Measurements from ENCODE around the gene C1orf226.

C1orf226 gene

GRCh38 chr1:162372159-162373071 is 9.1 kb upstream of the C1orf226 start:
- Histone ChIP-seq H3K9ac (no peak overlapping the region), H3K4me2 (peak overlapping the region; percentile 22), H4K20me1 (no peaks in the 10 kb centered on the region), H3K4me1 (peaks cover 19% of the 10 kb centered on the region), H3K4me3 (no peak overlapping the region), H3K27me3 (no peaks in the 10 kb centered on the region), H3K9me3 (no peaks in the 10 kb centered on the region), H3K36me3 (no peaks in the 10 kb centered on the region), H3K27ac (no peak overlapping the region)
- no peak for TF ChIP-seq Cebpa-rat (IDR thresholded peaks at IDR 0.05)

DNA sequence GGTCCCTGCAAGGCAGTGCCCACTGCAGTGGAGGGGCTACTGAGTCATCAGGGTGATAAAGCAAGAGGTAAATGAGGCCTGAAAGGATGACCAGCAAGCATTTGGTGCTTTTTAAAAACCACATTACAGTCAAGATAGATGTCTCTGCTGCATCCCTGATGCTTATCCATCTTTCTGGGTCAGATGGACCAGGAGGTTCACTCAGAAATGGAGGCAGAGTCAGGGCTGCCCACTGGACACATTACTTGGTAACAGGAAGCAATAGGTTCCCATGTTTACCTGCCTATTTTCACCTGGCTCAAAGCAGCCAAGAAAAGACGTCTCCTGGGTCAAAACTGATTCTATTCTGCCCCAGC is 8.5 kb upstream of the C1orf226 start:
- no peak overlapping the region for H3K9ac ChIP-seq
- H3K4me2 ChIP-seq = no peak overlapping the region; the same call in 1 of the 2 replicates
- no peak for TF ChIP-seq Cebpa-rat (IDR thresholded peaks at IDR 0.05)
- H3K4me3 ChIP-seq = no peak overlapping the region
- no peaks in the 10 kb centered on the region for H3K9me3 ChIP-seq
- H3K36me3 ChIP-seq = no peaks in the 10 kb centered on the region
- H3K27ac ChIP-seq = no peak overlapping the region
- H3K27me3 ChIP-seq = no peaks in the 10 kb centered on the region
- H3K4me1 ChIP-seq = peaks cover 19% of the 10 kb centered on the region
- no peaks in the 10 kb centered on the region for H4K20me1 ChIP-seq

DNA sequence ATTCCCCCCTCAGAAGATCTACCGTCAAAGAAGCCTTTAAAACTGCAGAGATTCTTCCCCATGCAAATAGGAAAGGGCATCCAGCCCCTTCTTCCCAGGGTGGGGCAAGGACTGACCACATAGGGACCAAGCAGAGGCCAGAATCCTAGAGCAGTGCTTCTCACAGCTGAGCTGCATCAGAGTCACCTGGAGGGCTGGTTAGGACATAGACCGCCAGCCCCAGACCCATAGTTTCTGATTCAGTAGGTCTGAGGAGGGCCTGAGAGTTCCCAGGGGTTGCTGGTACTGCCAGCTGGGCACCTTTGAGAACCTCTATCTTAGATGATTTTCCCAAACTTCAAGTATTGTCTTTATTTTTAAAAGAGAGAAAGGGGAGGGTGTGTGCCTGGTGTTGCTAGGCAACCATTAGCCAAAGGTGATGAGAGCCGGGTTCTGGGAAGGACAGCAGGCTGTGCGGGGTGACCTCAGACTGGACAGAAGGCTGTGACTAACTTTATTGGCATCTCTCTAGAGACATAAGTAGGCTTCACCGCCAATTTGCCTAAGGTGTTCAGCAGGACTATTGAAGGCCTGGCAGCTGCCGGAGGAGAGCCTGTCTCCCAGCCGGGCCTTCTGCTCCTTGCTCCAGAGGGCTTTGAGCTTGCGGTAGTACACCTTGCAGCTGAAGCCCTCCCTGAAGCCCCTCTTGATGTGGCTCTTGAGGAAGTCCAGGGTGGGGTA is 7.8 kb upstream of the C1orf226 start:
- Histone ChIP-seq H3K4me1 (peaks cover 19% of the 10 kb centered on the region), H3K4me3 (no peak overlapping the region), H3K27ac (no peak overlapping the region), H3K9me3 (no peaks in the 10 kb centered on the region), H3K4me2 (no peak overlapping the region), H3K27me3 (no peaks in the 10 kb centered on the region), H3K9ac (no peak overlapping the region), H4K20me1 (no peaks in the 10 kb centered on the region), H3K36me3 (no peaks in the 10 kb centered on the region)
- no peak for TF ChIP-seq Cebpa-rat (IDR thresholded peaks at IDR 0.05)

GRCh38 chr1:162374406-162374805 is 7.1 kb upstream of the C1orf226 start:
- H3K9me3 ChIP-seq = no peaks in the 10 kb centered on the region
- H4K20me1 ChIP-seq = no peaks in the 10 kb centered on the region
- H3K4me2 ChIP-seq = no peak overlapping the region
- H3K4me3 ChIP-seq = no peak overlapping the region
- no peak overlapping the region for H3K9ac ChIP-seq
- TF ChIP-seq Cebpa-rat (IDR thresholded peaks at IDR 0.05) = no peak
- H3K4me1 ChIP-seq = peaks cover 19% of the 10 kb centered on the region
- H3K27ac ChIP-seq = no peak overlapping the region
- no peaks in the 10 kb centered on the region for H3K36me3 ChIP-seq
- no peaks in the 10 kb centered on the region for H3K27me3 ChIP-seq

DNA sequence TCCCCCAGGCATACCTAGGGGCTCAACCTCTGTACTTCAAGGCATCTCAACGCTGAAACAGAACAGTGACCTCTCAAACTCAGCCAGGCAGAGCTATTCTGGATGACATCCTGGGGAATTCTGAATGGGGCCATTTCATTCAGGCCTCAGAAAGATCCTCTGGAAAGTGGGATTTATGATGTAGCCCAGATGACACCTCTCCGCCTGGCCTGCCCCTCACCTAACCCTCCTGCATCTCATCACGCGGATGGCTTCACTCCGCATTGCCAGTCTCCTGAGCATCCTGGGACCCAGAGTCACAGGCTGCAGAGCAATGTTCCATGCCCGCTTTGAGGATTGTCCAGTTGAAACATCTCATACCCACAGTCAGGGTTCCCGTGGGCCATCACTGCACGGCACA is 6.1 kb upstream of the C1orf226 start:
- H3K27me3 ChIP-seq = no peaks in the 10 kb centered on the region
- H4K20me1 ChIP-seq = no peaks in the 10 kb centered on the region
- no peak overlapping the region for H3K9ac ChIP-seq
- H3K9me3 ChIP-seq = no peaks in the 10 kb centered on the region
- H3K27ac ChIP-seq = no peak overlapping the region
- no peak overlapping the region for H3K4me3 ChIP-seq
- no peak for TF ChIP-seq Cebpa-rat (IDR thresholded peaks at IDR 0.05)
- H3K36me3 ChIP-seq = no peaks in the 10 kb centered on the region
- peaks cover 19% of the 10 kb centered on the region for H3K4me1 ChIP-seq
- no peak overlapping the region for H3K4me2 ChIP-seq

- no peak within 1 kb of the TSS for H3K4me2 ChIP-seq
- H3K36me3 ChIP-seq = no peaks in the 10 kb centered on the region
- H4K20me1 ChIP-seq = no peaks in the 10 kb centered on the region
- H3K4me3 ChIP-seq = no peak within 1 kb of the TSS
- no peak within 1 kb of the TSS for H3K27ac ChIP-seq
- no peaks in the 10 kb centered on the region for H3K27me3 ChIP-seq
- no peaks in the 10 kb centered on the region for H3K9me3 ChIP-seq
- no peak for TF ChIP-seq Cebpa-rat (IDR thresholded peaks at IDR 0.05)
- peaks cover 19% of the 10 kb centered on the region for H3K4me1 ChIP-seq
- H3K9ac ChIP-seq = no peak within 1 kb of the TSS
These were observed 4.8 kb upstream of the C1orf226 start, which contains the start of gene SPATA46 for GRCh38 chr1:162376691-162377090. SPATA46 (minus strand) TSS chr1:162376854; CDS start chr1:162376790, 64 bp downstream.

DNA sequence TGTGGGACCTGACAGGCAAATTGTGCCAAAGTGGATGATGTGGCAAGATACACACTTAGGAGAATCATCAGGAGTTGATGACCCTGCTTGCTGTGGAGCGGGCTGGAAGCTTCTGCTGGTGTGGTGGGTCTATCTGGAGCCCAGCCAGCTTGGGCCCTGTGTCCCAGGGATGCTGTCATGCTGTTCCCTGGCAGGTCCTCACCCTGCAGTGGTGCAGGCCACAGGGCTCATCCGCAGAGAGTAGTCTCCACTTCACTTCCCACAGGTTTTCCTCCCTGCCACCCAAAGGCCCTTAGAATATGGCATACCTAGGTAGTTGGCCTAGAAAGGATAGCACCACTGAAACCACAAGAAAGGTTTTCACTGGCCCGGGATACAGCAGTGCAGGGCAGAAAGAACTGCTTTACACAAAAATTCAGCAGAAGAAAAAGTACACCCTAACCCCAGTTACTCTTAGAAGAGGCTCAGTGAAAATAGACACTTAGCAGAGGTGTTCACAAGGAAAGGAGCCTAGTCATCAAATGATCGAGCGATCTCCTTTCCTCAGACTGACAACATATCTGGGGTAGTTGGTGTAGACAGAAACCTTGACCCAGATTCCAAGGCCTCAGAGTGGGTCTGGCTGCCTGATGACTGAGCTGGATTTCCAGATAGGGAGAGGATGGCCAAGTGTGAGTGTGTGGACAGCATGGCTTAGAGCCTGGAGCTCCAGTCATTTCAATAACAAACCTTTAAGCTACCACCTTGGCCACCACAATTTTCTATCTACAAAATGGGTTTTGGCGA is 1.3 kb upstream of the C1orf226 start:
- H3K4me3 ChIP-seq = no peak overlapping the region
- H3K36me3 ChIP-seq = no peaks in the 10 kb centered on the region
- no peaks in the 10 kb centered on the region for H3K27me3 ChIP-seq
- H4K20me1 ChIP-seq = no peaks in the 10 kb centered on the region
- H3K27ac ChIP-seq = no peak overlapping the region
- H3K9ac ChIP-seq = no peak overlapping the region
- no peak for TF ChIP-seq Cebpa-rat (IDR thresholded peaks at IDR 0.05)
- H3K4me2 ChIP-seq = no peak overlapping the region
- no peaks in the 10 kb centered on the region for H3K4me1 ChIP-seq
- no peaks in the 10 kb centered on the region for H3K9me3 ChIP-seq

GRCh38 chr1:162381941-162382750 is 618 bp downstream of the C1orf226 start:
- Histone ChIP-seq H3K4me3 (no peak overlapping the region), H3K27me3 (no peaks in the 10 kb centered on the region), H3K27ac (no peak overlapping the region), H4K20me1 (no peaks in the 10 kb centered on the region), H3K36me3 (no peaks in the 10 kb centered on the region), H3K9ac (no peak overlapping the region), H3K4me1 (0 out of 2 replicates have a peak, but pooled peaks cover under 1% of the 10 kb centered on the region), H3K4me2 (no peak overlapping the region), H3K9me3 (no peaks in the 10 kb centered on the region)
- no peak for TF ChIP-seq Cebpa-rat (IDR thresholded peaks at IDR 0.05)

GRCh38 chr1:162383091-162383490 is 1.6 kb downstream of the C1orf226 start:
- Histone ChIP-seq H3K9me3 (no peaks in the 10 kb centered on the region), H3K36me3 (no peaks in the 10 kb centered on the region), H3K27ac (no peak overlapping the region), H3K27me3 (no peaks in the 10 kb centered on the region), H3K4me2 (no peak overlapping the region), H3K9ac (no peak overlapping the region), H4K20me1 (no peaks in the 10 kb centered on the region), H3K4me1 (peaks cover 10% of the 10 kb centered on the region), H3K4me3 (no peak overlapping the region)
- TF ChIP-seq Cebpa-rat (IDR thresholded peaks at IDR 0.05) = no peak

Measured in BLaER1 (cell line).